Measurements from ENCODE around the gene ZBTB7C.

The ZBTB7C gene

GRCh38 chr18:48308755-48309575 is 100.2 kb downstream of the ZBTB7C start:
- H3K27me3 ChIP-seq (ENCODE audit: low read length), result no peaks in the 10 kb centered on the region
- no peaks in the 10 kb centered on the region for H3K36me3 ChIP-seq (ENCODE audit: low read length)
- TF ChIP-seq CTCF (IDR thresholded peaks at IDR 0.05; ENCODE audit: insufficient read depth, low read length, poor library complexity, severe bottlenecking) (no peak), EZH2phosphoT487 (conservative IDR thresholded peaks at IDR 0.05; ENCODE audit: low read length) (no peak)
- no peaks in the 10 kb centered on the region for H3K9me2 ChIP-seq (replicated peaks; ENCODE audit: insufficient read depth, low read length)
- H3K27ac ChIP-seq (ENCODE audit: low read depth, low read length), result no peak overlapping the region
- H4K20me1 ChIP-seq (ENCODE audit: low read depth, low read length), result no peaks in the 10 kb centered on the region
- H3K4me3 ChIP-seq (ENCODE audit: insufficient read depth, low read length, poor library complexity, severe bottlenecking), result no peak overlapping the region
- H3K4me2 ChIP-seq (ENCODE audit: low read depth, low read length, poor library complexity, severe bottlenecking), result no peak overlapping the region
- H2AFZ ChIP-seq (ENCODE audit: low read depth, low read length, severe bottlenecking), result no peak overlapping the region
- H3K9me3 ChIP-seq (ENCODE audit: insufficient read depth, low read length), result no peaks in the 10 kb centered on the region
- H3K79me2 ChIP-seq (ENCODE audit: insufficient read depth, low read length), result no peaks in the 10 kb centered on the region
- H3K9ac ChIP-seq (ENCODE audit: low read length), result no peak overlapping the region
- no peaks in the 10 kb centered on the region for H3F3A ChIP-seq (ENCODE audit: insufficient read depth)

GRCh38 chr18:48308027-48308635 is 101.1 kb downstream of the ZBTB7C start:
- H3F3A ChIP-seq (ENCODE audit: insufficient read depth), result no peaks in the 10 kb centered on the region
- no peaks in the 10 kb centered on the region for H3K79me2 ChIP-seq (ENCODE audit: insufficient read depth, low read length)
- no peak overlapping the region for H3K4me2 ChIP-seq (ENCODE audit: low read depth, low read length, poor library complexity, severe bottlenecking)
- no peak overlapping the region for H3K27ac ChIP-seq (ENCODE audit: low read depth, low read length)
- no peak for TF ChIP-seq EZH2phosphoT487 (conservative IDR thresholded peaks at IDR 0.05; ENCODE audit: low read length)
- TF ChIP-seq CTCF (IDR thresholded peaks at IDR 0.05; ENCODE audit: insufficient read depth, low read length, poor library complexity, severe bottlenecking), result no peak
- H3K9ac ChIP-seq (ENCODE audit: low read length), result no peak overlapping the region
- no peak overlapping the region for H2AFZ ChIP-seq (ENCODE audit: low read depth, low read length, severe bottlenecking)
- no peaks in the 10 kb centered on the region for H4K20me1 ChIP-seq (ENCODE audit: low read depth, low read length)
- H3K27me3 ChIP-seq (ENCODE audit: low read length), result no peaks in the 10 kb centered on the region
- no peaks in the 10 kb centered on the region for H3K9me3 ChIP-seq (ENCODE audit: insufficient read depth, low read length)
- H3K4me3 ChIP-seq (ENCODE audit: insufficient read depth, low read length, poor library complexity, severe bottlenecking), result no peak overlapping the region
- no peaks in the 10 kb centered on the region for H3K9me2 ChIP-seq (replicated peaks; ENCODE audit: insufficient read depth, low read length)
- no peaks in the 10 kb centered on the region for H3K36me3 ChIP-seq (ENCODE audit: low read length)

GRCh38 chr18:48306838-48307237 is 102.3 kb downstream of the ZBTB7C start:
- H3K27ac ChIP-seq (ENCODE audit: low read depth, low read length), result no peak overlapping the region
- H3K9ac ChIP-seq (ENCODE audit: low read length), result no peak overlapping the region

More at GRCh38 chr18:48306838-48307237, 102.3 kb downstream of the ZBTB7C start:
- no peaks in the 10 kb centered on the region for H3K9me3 ChIP-seq (ENCODE audit: insufficient read depth, low read length)
- no peaks in the 10 kb centered on the region for H3F3A ChIP-seq (ENCODE audit: insufficient read depth)
- no peak overlapping the region for H3K4me3 ChIP-seq (ENCODE audit: insufficient read depth, low read length, poor library complexity, severe bottlenecking)
- no peaks in the 10 kb centered on the region for H3K36me3 ChIP-seq (ENCODE audit: low read length)
- no peaks in the 10 kb centered on the region for H3K9me2 ChIP-seq (replicated peaks; ENCODE audit: insufficient read depth, low read length)
- H3K4me2 ChIP-seq (ENCODE audit: low read depth, low read length, poor library complexity, severe bottlenecking), result no peak overlapping the region
- no peaks in the 10 kb centered on the region for H4K20me1 ChIP-seq (ENCODE audit: low read depth, low read length)
- H2AFZ ChIP-seq (ENCODE audit: low read depth, low read length, severe bottlenecking), result no peak overlapping the region
- no peaks in the 10 kb centered on the region for H3K79me2 ChIP-seq (ENCODE audit: insufficient read depth, low read length)
- H3K27me3 ChIP-seq (ENCODE audit: low read length), result no peaks in the 10 kb centered on the region
- TF ChIP-seq CTCF (IDR thresholded peaks at IDR 0.05; ENCODE audit: insufficient read depth, low read length, poor library complexity, severe bottlenecking) (no peak), EZH2phosphoT487 (conservative IDR thresholded peaks at IDR 0.05; ENCODE audit: low read length) (no peak)

Data from SU-DHL-6 (cell line).